Spleen (tissue), 7 donors: ENCODE data around the gene TMEM151A.

Experiments used
- CTCF ChIP-seq, 11 experiments: fragments of 200-600 bp in 7 of 11; fragments of 450-650 bp in 4 of 11; sonication (generic) in 4 of 11; IDR thresholded peaks in 8 of 11; conservative IDR thresholded peaks in 3 of 11; 1 replicate in 7 of 11; 2 replicates in 4 of 11; pipeline versions ENCODE4 v1.4.0 to v1.8.0; 2016 to 2021; ENCODE audit warnings: antibody characterized with exemption in 11 of 11, inconsistent platforms in 4 of 11, mild to moderate bottlenecking in 1 of 11
- POLR2A ChIP-seq, 3 donors: fragments of 450-650 bp; IDR thresholded peaks; one replicate each; pipeline ENCODE4 v1.5.1; 2017; ENCODE audit warnings: antibody characterized with exemption in 3 of 3, mild to moderate bottlenecking in 1 of 3
- POLR2AphosphoS5 ChIP-seq, 3 donors: sonication (generic); formaldehyde crosslinking; IDR thresholded peaks; one replicate each; pipeline ENCODE4 v1.5.1; 2017; ENCODE audit warnings: antibody characterized with exemption in 3 of 3
- donor health status: DM: no; HTN: no; CAD: no; lungs with moderate emphysema.
- donor health status: DM: no; HTN: no; CAD: no.
- donor health status: DM: no; HTN: no; CAD: no.

- TF ChIP-seq POLR2AphosphoS5 (IDR thresholded peaks at IDR 0.05) (no peak), CTCF (IDR thresholded peaks at IDR 0.05 in 8 of 11, conservative IDR thresholded peaks at IDR 0.05 in 3 of 11) (no peak), POLR2A (IDR thresholded peaks at IDR 0.05) (no peak)
Observed at GRCh38 chr11:66339162-66339675, 47.5 kb downstream of the TMEM151A start.
